Keratinocyte (primary cell): ENCODE results near the gene RASAL2.

ENCODE experiments used
- CTCF ChIP-seq, 3 experiments: IDR thresholded peaks in 1 of 3; conservative IDR thresholded peaks in 1 of 3; optimal IDR thresholded peaks in 1 of 3; 2 replicates in 2 of 3; 3 replicates in 1 of 3; pipeline versions ENCODE3 to v1.5.1; 2011; ENCODE audit warnings: low read length in 3 of 3, mild to moderate bottlenecking in 3 of 3, moderate library complexity in 2 of 3, control low read depth in 1 of 3, inconsistent platforms in 1 of 3; ENCODE audit not compliant: insufficient read depth in 2 of 3; ENCODE audit errors: extremely low read depth in 1 of 3
- EZH2 ChIP-seq: IDR thresholded peaks from one replicate; pipeline ENCODE4 v1.6.1; 2012; ENCODE audit warnings: inconsistent platforms, mild to moderate bottlenecking, low read length, moderate library complexity

DNA sequence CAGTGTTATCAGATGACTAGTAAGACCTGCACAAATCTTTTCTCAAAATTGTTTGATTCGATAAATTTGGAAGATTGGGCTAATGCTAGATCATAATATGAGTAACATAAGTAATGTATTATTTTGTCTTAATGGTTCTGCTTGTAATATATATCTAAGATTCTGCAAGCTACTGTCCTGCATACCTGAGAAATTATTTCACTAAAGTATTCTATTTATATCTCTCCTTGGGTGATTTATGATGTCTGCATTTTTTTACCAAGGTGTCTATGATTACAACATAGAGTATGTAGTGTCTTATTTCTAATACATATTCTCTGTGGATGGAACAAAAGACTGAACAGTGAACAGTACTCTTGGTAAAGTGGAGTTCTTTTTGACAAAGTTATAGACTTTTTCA, 236.2 kb downstream of the RASAL2 start:
- TF ChIP-seq CTCF (optimal IDR thresholded peaks at IDR 0.05 in 1 of 3, IDR thresholded peaks at IDR 0.05 in 1 of 3, conservative IDR thresholded peaks at IDR 0.05 in 1 of 3; ENCODE audit: extremely low read depth in 1 of 3, insufficient read depth in 2 of 3, low read length in 3 of 3) (no peak), EZH2 (no peak)
